LNCAP (cell line): ENCODE results near the gene DNAL4.

ENCODE experiments used
- TF ChIP-seq, protein P1 (sequence below): fragments of 450-650 bp; IDR thresholded peaks from 2 replicates; pipeline ENCODE4 v1.5.1; 2017; ENCODE audit warnings: mild to moderate bottlenecking

Gene DNAL4

DNA sequence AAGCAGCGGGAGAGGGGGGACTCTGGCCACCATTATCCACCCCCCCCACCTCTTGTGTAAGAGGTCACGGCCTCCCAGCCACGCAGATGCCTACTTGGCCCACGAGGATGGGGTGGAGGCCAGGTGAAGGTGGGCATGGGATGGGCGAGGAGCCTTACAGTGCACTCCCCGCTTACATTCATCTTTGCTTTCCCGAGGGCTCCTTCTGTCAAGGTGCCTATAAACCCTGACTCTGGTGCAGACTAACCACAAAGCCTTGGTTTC, 36.8 kb upstream of the DNAL4 start:
- TF ChIP-seq, protein P1, sequence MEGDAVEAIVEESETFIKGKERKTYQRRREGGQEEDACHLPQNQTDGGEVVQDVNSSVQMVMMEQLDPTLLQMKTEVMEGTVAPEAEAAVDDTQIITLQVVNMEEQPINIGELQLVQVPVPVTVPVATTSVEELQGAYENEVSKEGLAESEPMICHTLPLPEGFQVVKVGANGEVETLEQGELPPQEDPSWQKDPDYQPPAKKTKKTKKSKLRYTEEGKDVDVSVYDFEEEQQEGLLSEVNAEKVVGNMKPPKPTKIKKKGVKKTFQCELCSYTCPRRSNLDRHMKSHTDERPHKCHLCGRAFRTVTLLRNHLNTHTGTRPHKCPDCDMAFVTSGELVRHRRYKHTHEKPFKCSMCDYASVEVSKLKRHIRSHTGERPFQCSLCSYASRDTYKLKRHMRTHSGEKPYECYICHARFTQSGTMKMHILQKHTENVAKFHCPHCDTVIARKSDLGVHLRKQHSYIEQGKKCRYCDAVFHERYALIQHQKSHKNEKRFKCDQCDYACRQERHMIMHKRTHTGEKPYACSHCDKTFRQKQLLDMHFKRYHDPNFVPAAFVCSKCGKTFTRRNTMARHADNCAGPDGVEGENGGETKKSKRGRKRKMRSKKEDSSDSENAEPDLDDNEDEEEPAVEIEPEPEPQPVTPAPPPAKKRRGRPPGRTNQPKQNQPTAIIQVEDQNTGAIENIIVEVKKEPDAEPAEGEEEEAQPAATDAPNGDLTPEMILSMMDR = no peak

- TF ChIP-seq, protein P1 = no peak
These were observed 36.3 kb upstream of the DNAL4 start for GRCh38 chr22:38830026-38830844.

DNA sequence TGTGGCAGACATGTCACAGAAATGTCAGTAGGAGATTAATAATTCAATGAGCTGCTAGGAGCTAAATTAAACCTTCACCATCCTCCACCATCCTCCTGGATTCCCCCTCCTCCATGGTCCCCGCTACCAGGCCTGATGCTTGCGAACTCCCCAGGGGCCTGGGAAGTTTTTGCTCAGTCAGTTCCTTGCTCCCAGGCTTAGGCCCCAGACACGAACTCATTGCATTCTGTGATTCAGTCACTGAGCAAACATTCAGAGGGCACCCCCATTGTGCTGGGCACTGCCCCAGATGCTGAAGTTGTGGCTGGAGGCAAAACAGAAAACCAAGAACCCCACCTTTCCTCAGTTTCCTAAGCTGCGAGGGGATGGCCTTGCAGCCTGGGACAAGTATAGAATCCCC, 35.5 kb upstream of the DNAL4 start:
- TF ChIP-seq, protein P1 = no peak

GRCh38 chr22:38828616-38829205, 34.8 kb upstream of the DNAL4 start:
- TF ChIP-seq, protein P1 = no peak

GRCh38 chr22:38828191-38828590, 34.2 kb upstream of the DNAL4 start:
- TF ChIP-seq, protein P1 = no peak

GRCh38 chr22:38827510-38827909, 33.6 kb upstream of the DNAL4 start:
- TF ChIP-seq, protein P1 = no peak

DNA sequence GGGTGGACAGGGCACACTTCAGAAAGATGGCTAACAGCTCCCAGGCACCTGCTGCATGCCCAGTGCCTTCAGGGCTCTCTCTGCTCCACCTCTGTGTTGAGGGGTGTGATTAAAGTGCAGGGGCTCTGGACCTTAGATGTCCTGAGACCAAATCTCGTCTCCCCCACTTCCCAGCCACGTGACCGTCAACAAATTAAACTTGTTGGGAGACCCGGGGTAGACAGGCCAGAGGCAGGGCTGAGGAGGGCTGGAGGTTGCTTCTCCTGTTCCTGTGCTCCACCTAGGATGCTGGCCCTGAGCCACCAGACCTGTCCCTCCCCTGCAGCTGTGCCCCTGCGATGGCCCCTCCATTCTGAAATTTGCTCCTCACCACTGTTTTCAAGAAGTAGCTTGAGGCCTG, 32.9 kb upstream of the DNAL4 start:
- TF ChIP-seq, protein P1 = no peak

GRCh38 chr22:38826386-38826785, 32.4 kb upstream of the DNAL4 start:
- TF ChIP-seq, protein P1 = no peak
